Measurements from ENCODE around the gene CSRNP3.

DNA sequence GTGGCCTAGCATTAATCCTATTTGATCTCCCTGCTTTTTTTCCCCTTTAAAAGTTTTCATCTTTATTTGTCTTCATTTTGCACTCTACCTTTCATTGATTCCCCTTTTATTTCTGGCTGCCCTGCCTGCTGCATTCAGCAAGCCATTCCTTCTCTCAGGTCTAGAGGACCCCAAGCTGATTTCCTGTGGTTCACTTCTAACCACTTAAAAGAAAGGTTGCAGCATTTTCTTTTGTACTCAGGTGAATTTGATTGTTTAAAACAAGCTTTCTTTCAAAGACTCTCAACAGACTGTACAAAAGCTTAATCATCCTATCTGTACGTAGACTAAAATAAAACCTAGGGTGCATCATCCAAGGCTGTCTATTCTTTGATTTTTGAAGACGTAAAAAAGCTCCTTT is 160.3 kb downstream of the CSRNP3 start:
- TF ChIP-seq RFX5 (IDR thresholded peaks at IDR 0.05) = no peak
- no peak for TF ChIP-seq POLR2A (IDR thresholded peaks at IDR 0.05; ENCODE audit: low read length)
- no peak for TF ChIP-seq MAZ (IDR thresholded peaks at IDR 0.05; ENCODE audit: borderline replicate concordance, low read depth, low read length)
- TF ChIP-seq CHD2 (IDR thresholded peaks at IDR 0.05; ENCODE audit: low read length, partially characterized antibody) = no peak
- TF ChIP-seq CTCF (IDR thresholded peaks at IDR 0.05) = no peak
- no peak for TF ChIP-seq REST (IDR thresholded peaks at IDR 0.05)
- no peak for TF ChIP-seq SMC3 (IDR thresholded peaks at IDR 0.05)
- TF ChIP-seq RAD21 (conservative IDR thresholded peaks at IDR 0.05 in 1 of 2, IDR thresholded peaks at IDR 0.05 in 1 of 2) = no peak
- no peak for TF ChIP-seq GATA3 (IDR thresholded peaks at IDR 0.05; ENCODE audit: borderline replicate concordance)
- TF ChIP-seq PHF8 (IDR thresholded peaks at IDR 0.05; ENCODE audit: borderline replicate concordance, low read depth) = no peak
- no peak for TF ChIP-seq HEYL (CRISPR knock-in tag; IDR thresholded peaks at IDR 0.05)
- TF ChIP-seq, protein P1, sequence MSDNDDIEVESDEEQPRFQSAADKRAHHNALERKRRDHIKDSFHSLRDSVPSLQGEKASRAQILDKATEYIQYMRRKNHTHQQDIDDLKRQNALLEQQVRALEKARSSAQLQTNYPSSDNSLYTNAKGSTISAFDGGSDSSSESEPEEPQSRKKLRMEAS (IDR thresholded peaks at IDR 0.05) = no peak
- no peak for TF ChIP-seq CEBPB (IDR thresholded peaks at IDR 0.05)
